Measurements from ENCODE around the gene CD226. TPM values are rescaled to one million over a fixed set of nuclear protein-coding genes. Genes with fewer than 3 reads are reported as not detected.
A peak's percentile ranks its signal among the peaks of the same experiment; 100 is the strongest.
"Not testable (repeated sequence)": the region's sequence is repeated elsewhere in the genome, so short reads cannot be mapped to it uniquely, and the experiment has no call there.

Gene CD226
- total and polyA plus RNA-seq, 8 donors = under 0.01 to 10.5 (median 0.89) TPM; not detected in 1

GRCh38 chr18:69883781-69884180, 63.9 kb downstream of the CD226 start:
- peaks cover 0 to 26% (median 6%) of the 10 kb centered on the region in 4 donors for H3K4me1 ChIP-seq
- H3K27ac ChIP-seq = peak overlapping the region in 1 of 5 donors; percentile 21
- no peaks in the 10 kb centered on the region for H3K36me3 ChIP-seq
- DNase-seq = peak in 1 of 2 donors; percentile 21
- WGBS, 5 donors = 33 to 54% (median 50%) methylated on average over 3 of the region's 3 CpGs
- no peak overlapping the region for H3K4me3 ChIP-seq
- no peak for TF ChIP-seq EP300 (IDR thresholded peaks at IDR 0.05)
- TF ChIP-seq POLR2AphosphoS5 (IDR thresholded peaks at IDR 0.05) = no peak
- TF ChIP-seq CTCF (IDR thresholded peaks at IDR 0.05) = no peak
- TF ChIP-seq POLR2A (IDR thresholded peaks at IDR 0.05) = no peak
- intact Hi-C loops (cut with DNase I; ENCODE audit: low total_unique reads) = no loop called here
- no peaks in the 10 kb centered on the region for H3K27me3 ChIP-seq
- H3K9me3 ChIP-seq = no peaks in the 10 kb centered on the region

- Histone ChIP-seq H3K4me1 (peaks cover 0 to 26% (median 6%) of the 10 kb centered on the region in 4 donors), H3K27me3 (no peaks in the 10 kb centered on the region), H3K4me3 (no peak overlapping the region), H3K27ac (peak overlapping the region in 1 of 5 donors; percentile 21), H3K36me3 (no peaks in the 10 kb centered on the region), H3K9me3 (no peaks in the 10 kb centered on the region)
- 82 to 86% (median 86%) methylated on average over 6 of the region's 6 CpGs for WGBS, 5 donors
- intact Hi-C loops (cut with DNase I; ENCODE audit: low total_unique reads) = no loop called here
- no peak for DNase-seq
- TF ChIP-seq POLR2A (IDR thresholded peaks at IDR 0.05) (no peak), EP300 (IDR thresholded peaks at IDR 0.05) (no peak), POLR2AphosphoS5 (IDR thresholded peaks at IDR 0.05) (no peak), CTCF (IDR thresholded peaks at IDR 0.05) (no peak)
These were observed 64.6 kb downstream of the CD226 start for GRCh38 chr18:69882965-69883668.

GRCh38 chr18:69880083-69880482, 67.6 kb downstream of the CD226 start:
- H3K27ac ChIP-seq = no peak overlapping the region
- H3K36me3 ChIP-seq = no peaks in the 10 kb centered on the region
- H3K9me3 ChIP-seq = no peaks in the 10 kb centered on the region
- TF ChIP-seq CTCF (IDR thresholded peaks at IDR 0.05) (no peak), POLR2AphosphoS5 (IDR thresholded peaks at IDR 0.05) (no peak), EP300 (IDR thresholded peaks at IDR 0.05) (no peak)
- no peak overlapping the region for H3K4me3 ChIP-seq
- H3K27me3 ChIP-seq = no peaks in the 10 kb centered on the region
- WGBS, 5 donors = 89 to 99% (median 96%) methylated on average over 3 of the region's 3 CpGs
- no peak for DNase-seq
- intact Hi-C loops (cut with DNase I; ENCODE audit: low total_unique reads) = no loop called here
- peaks cover 0 to 20% (median 6%) of the 10 kb centered on the region in 4 donors for H3K4me1 ChIP-seq

GRCh38 chr18:69879051-69879450, 68.6 kb downstream of the CD226 start:
- H3K27ac ChIP-seq; H3K27me3 ChIP-seq; intact Hi-C loops (cut with DNase I; ENCODE audit: low total_unique reads); H3K4me3 ChIP-seq; H3K36me3 ChIP-seq; H3K9me3 ChIP-seq; DNase-seq: not testable (repeated sequence)
- 66 to 90% (median 70%) methylated on average over 3 of the region's 3 CpGs for WGBS, 5 donors
- peaks cover 0 to 15% (median 4%) of the 10 kb centered on the region in 4 donors for H3K4me1 ChIP-seq

Data from stomach (tissue), 9 donors.